D341Med (cell line): ENCODE measurements around the gene KNSTRN.
A peak's percentile ranks its signal among the peaks of the same experiment; 100 is the strongest.

Source experiments
- DNase-seq: peaks from one replicate; pipeline ENCODE4 v3.0.0; 2012; ENCODE audit warnings: low spot score

Gene KNSTRN

GRCh38 chr15:40382580-40383456, at the start of gene KNSTRN:
Gene KNSTRN (plus strand): TSS chr15:40382721. CDS start chr15:40382836, 115 bp downstream.
- peak; percentile 93 for DNase-seq

GRCh38 chr15:40333922-40334492, 48.5 kb upstream of the KNSTRN start:
- DNase-seq = peak; percentile 74

GRCh38 chr15:40334541-40334940, 48.0 kb upstream of the KNSTRN start:
- DNase-seq = no peak

- no peak for DNase-seq
Measured at GRCh38 chr15:40334941-40335795, 47.4 kb upstream of the KNSTRN start.

DNA sequence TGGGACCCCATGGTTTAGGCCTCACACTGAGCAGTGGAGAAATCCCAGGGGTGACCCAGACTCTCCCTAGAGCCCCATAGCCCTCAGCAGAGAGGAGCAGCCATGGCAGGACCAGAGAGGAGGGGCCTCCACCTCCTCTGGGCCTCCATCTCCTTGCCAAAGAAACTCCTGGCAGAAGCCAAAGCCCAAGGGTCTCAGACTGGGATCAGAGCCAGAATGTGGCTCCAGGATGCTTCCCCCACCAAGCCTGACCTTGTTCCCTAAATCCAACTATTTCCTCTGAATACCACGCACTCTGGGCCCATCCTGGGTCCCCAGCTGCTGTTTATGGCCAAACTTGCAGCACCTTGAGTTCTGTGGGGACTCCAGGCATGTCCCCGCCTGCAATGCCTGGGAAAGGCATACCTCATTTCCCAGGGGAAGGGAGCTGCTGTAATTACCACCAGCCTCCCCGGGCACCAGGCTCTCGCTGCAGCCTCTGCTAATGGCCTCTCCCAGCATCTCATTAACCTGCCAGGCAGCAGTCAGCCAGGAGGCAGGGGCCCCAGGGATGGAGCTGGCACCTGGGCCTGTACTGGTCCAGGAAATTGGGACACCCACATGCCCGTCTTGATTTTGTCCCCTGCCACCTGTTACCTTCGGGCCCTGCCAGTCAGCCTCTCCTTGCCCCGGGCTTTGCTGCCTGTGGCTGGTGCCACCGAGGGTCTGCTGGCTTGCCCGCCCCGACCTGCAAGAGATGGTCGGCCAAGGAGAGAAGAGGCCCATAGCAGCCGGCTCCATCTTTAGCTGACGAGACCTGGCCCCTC, 46.4 kb upstream of the KNSTRN start:
- peak; percentile 63 for DNase-seq

GRCh38 chr15:40336744-40337122, 45.8 kb upstream of the KNSTRN start:
- no peak for DNase-seq

GRCh38 chr15:40337597-40337996, 44.9 kb upstream of the KNSTRN start:
- DNase-seq = no peak

DNA sequence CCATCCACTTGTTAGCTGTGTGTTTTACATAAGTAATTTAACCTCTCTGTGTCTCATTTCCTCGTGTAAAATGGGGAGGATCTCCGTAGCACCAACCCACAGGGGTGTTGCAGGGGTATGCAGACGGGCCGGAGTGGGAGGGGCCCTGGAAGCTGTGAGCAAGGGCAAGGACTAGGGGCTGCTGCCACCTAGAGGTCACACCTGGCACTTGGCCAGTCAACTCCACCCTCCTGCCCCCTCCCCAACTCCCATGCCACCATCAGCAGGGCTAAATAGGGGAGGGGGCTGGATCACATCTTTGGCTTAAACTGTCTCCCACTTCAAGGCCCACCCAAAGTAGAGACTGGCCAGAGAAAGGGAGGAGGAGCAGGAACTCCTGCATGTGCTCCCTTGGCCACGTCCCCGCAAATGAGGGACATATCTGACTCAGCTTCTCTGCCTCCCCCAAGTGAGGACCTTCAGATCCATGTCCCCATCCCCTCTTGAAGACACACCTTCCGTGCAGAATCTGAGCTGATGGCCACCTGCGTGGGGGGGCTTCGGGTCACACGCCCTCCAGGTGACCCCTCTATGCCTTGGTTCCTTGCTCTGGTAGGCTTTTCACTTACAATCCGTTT, 44.4 kb upstream of the KNSTRN start:
- DNase-seq = peak; percentile 86

- DNase-seq = no peak
Measured at GRCh38 chr15:40338921-40339620, 43.5 kb upstream of the KNSTRN start.

DNA sequence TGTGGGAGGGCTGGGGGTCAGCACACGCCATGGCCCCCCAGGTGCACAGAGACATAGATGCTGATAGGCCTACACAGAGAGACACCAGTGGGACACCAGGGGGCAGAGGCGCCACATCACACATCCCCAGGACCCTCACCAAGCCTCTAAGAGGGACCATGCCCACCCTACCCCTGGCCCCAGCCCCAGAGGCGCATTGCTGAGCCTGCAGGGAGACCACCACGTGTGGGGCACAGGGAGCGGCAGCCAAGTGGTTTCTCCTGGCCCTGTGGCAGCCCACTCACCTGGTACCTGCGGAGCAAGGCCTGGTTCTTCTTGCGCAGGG, 42.9 kb upstream of the KNSTRN start:
- DNase-seq = peak; percentile 62

DNA sequence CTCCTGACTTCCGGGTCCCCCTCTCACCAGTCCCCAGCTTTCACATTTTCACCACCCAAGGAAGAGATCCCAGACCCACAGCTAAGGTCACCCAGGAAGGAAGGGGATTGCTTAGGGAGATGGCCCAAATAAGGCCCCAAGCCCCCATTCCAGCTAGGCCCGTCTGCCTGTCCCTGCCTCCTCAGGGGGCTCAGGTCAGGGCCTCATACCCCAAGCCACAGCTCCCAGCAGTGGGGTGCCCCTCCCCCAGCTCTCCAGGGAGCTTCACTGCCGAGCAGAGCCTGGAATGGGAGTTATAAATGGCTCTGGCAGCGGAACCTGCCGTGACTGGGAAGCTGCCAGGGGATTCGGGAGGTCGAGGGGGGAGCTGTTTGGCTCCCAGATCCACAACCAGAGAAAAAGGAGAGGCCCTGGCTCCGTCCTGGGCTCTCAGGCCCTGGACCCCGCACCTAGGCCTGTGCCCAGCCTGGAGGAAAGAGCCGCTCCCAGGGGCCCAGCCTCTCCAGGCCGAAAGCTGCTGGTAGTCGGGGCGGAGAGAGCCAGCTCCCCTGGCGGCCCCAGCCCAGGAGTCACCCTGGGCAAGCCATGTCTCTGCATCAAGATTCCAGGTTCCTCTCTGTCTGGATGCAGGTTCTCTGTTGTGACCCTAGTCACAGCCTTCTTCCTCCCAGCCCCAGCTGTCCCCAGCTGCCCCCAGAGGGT, 42.3 kb upstream of the KNSTRN start:
- DNase-seq = peak; percentile 73

- DNase-seq = peak; percentile 87
Measured at GRCh38 chr15:40340740-40341400, 41.7 kb upstream of the KNSTRN start, which contains the start of gene CCDC9B. Gene CCDC9B (minus strand): TSS chr15:40340939. CDS start chr15:40340819, 120 bp downstream.

GRCh38 chr15:40342416-40343320, 39.9 kb upstream of the KNSTRN start:
- no peak for DNase-seq

- DNase-seq = no peak
Measured at GRCh38 chr15:40343512-40343911, 39.0 kb upstream of the KNSTRN start.

DNA sequence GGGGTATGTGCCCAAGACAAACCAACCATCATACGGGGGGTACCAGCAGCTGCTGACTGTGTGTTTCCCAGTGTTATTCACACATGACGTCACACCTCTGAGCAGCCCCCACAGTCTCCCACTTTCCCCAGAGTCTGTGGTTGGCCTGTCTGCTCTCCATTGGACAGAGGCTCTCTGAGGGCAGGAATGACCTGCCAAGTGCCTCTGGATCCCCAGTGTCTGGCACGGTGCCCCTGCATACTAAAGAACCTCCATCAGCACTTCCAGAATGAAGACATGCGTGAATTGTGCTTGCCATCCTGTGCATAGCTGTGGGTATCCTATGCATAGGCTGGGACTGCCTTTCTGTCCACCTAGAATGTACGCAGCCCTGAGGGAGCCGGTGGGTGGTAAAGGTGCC, 38.3 kb upstream of the KNSTRN start:
- DNase-seq = no peak

- peak; percentile 82 for DNase-seq
Measured at GRCh38 chr15:40344631-40345120, 37.8 kb upstream of the KNSTRN start.

- no peak for DNase-seq
Measured at GRCh38 chr15:40345225-40345866, 37.2 kb upstream of the KNSTRN start.
